OCI-M2 (cell line): Measurements from ENCODE around the gene VEGFD.

Experiments used
- DNase-seq: peaks from one replicate; lab custom pipeline; 2025; ENCODE audit not compliant: unreplicated experiment; lab: John Stamatoyannopoulos, UW

VEGFD gene

GRCh38 chrX:15384304-15384703 is at the start of gene VEGFD:
VEGFD (minus strand) TSS chrX:15384413; CDS start chrX:15383946, 467 bp downstream.
- DNase-seq = no peak

GRCh38 chrX:15430584-15430983 is 46.4 kb upstream of the VEGFD start:
- no peak for DNase-seq

- no peak for DNase-seq
Measured at GRCh38 chrX:15430076-15430475, 45.9 kb upstream of the VEGFD start.

- no peak for DNase-seq
Measured at GRCh38 chrX:15425024-15425423, 40.8 kb upstream of the VEGFD start.

- DNase-seq = no peak
Measured at GRCh38 chrX:15418707-15419181, 34.5 kb upstream of the VEGFD start.

GRCh38 chrX:15418041-15418706 is 34.0 kb upstream of the VEGFD start:
- no peak for DNase-seq

- DNase-seq = no peak
Measured at GRCh38 chrX:15416133-15416993, 32.1 kb upstream of the VEGFD start.

GRCh38 chrX:15413101-15413500 is 28.9 kb upstream of the VEGFD start:
- DNase-seq = no peak

GRCh38 chrX:15410947-15411346 is 26.7 kb upstream of the VEGFD start:
- DNase-seq = no peak

- DNase-seq = no peak
Measured at GRCh38 chrX:15410430-15410829, 26.2 kb upstream of the VEGFD start.

GRCh38 chrX:15405846-15406245 is 21.6 kb upstream of the VEGFD start:
- DNase-seq = no peak

- DNase-seq = peak; percentile 10
Measured at GRCh38 chrX:15404401-15405096, 20.3 kb upstream of the VEGFD start.

GRCh38 chrX:15401378-15401777 is 17.2 kb upstream of the VEGFD start:
- DNase-seq = no peak

GRCh38 chrX:15399962-15400391 is 15.8 kb upstream of the VEGFD start:
- no peak for DNase-seq

GRCh38 chrX:15398874-15399273 is 14.7 kb upstream of the VEGFD start:
- DNase-seq = no peak

GRCh38 chrX:15395789-15396188 is 11.6 kb upstream of the VEGFD start:
- no peak for DNase-seq

GRCh38 chrX:15391850-15392249 is 7.6 kb upstream of the VEGFD start:
- DNase-seq = no peak

- no peak for DNase-seq
Measured at GRCh38 chrX:15382813-15383212, 1.4 kb downstream of the VEGFD start.

GRCh38 chrX:15376956-15377355 is 7.3 kb downstream of the VEGFD start:
- no peak for DNase-seq

- DNase-seq = no peak
Measured at GRCh38 chrX:15373976-15374375, 10.2 kb downstream of the VEGFD start.

GRCh38 chrX:15366506-15367352 is 17.5 kb downstream of the VEGFD start:
- DNase-seq = no peak
